ENCODE data around the gene NEU4.
"Not testable (repeated sequence)": the region's sequence is repeated elsewhere in the genome, so short reads cannot be mapped to it uniquely, and the experiment has no call there.

The NEU4 gene

GRCh38 chr2:241799522-241800197 lies 9.3 kb upstream of the NEU4 start:
- no peak for DNase-seq (ENCODE audit: low spot score)

- not testable (repeated sequence) for DNase-seq (ENCODE audit: low spot score)
Observed at GRCh38 chr2:241800198-241800903, 8.6 kb upstream of the NEU4 start.

GRCh38 chr2:241801611-241802420 lies 7.2 kb upstream of the NEU4 start:
- DNase-seq (ENCODE audit: low spot score): no peak

- DNase-seq (ENCODE audit: low spot score): no peak
Observed at GRCh38 chr2:241802421-241803318, 6.3 kb upstream of the NEU4 start.

- peak; percentile 66 for DNase-seq (ENCODE audit: low spot score)
Observed at GRCh38 chr2:241803387-241804325, 5.3 kb upstream of the NEU4 start.

- no peak for DNase-seq (ENCODE audit: low spot score)
Observed at GRCh38 chr2:241804326-241805229, 4.4 kb upstream of the NEU4 start.

- DNase-seq (ENCODE audit: low spot score): not testable (repeated sequence)
Observed at GRCh38 chr2:241806217-241806616, 2.8 kb upstream of the NEU4 start.

GRCh38 chr2:241808051-241808720 lies 807 bp upstream of the NEU4 start:
- DNase-seq (ENCODE audit: low spot score): no peak

GRCh38 chr2:241809383-241810306 lies 652 bp downstream of the NEU4 start:
- DNase-seq (ENCODE audit: low spot score): no peak

- peak; percentile 81 for DNase-seq (ENCODE audit: low spot score)
Observed at GRCh38 chr2:241810307-241811200, 1.6 kb downstream of the NEU4 start.

- peak; percentile 80 for DNase-seq (ENCODE audit: low spot score)
Observed at GRCh38 chr2:241811201-241811951, 2.4 kb downstream of the NEU4 start.

- no peak for DNase-seq (ENCODE audit: low spot score)
Observed at GRCh38 chr2:241811952-241812729, 3.1 kb downstream of the NEU4 start.

GRCh38 chr2:241812730-241813643 lies 4.0 kb downstream of the NEU4 start:
- peak; percentile 70 for DNase-seq (ENCODE audit: low spot score)
